Activated naive CD4-positive, alpha-beta T cell treated with Interleukin-2 at 50 U/mL for 16 hours (primary cell): ENCODE data around the gene GPR132.

Experiments used
- DNase-seq: peaks from one replicate; pipeline ENCODE4 v3.0.0-alpha.2; 2020

Gene GPR132

DNA sequence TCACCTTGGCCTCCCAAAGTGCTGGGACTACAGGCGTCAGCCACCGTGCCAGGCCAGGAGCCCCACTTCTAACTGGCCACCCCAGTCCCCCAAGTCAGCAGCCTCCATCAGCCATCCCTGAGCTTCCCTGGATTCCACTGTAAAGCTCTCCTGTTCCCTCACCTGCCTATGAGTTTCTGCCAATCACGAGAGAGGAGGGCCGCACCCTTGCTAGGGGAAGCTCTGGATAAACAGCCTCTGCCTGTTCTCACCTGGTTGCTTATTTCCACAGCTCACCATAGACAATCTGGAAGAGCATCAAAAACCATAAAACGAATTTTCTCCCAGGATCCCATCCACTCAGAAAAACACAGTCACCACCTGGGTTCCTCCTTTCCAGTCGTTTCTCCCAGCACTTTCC, 49.3 kb downstream of the GPR132 start:
- no peak for DNase-seq

DNA sequence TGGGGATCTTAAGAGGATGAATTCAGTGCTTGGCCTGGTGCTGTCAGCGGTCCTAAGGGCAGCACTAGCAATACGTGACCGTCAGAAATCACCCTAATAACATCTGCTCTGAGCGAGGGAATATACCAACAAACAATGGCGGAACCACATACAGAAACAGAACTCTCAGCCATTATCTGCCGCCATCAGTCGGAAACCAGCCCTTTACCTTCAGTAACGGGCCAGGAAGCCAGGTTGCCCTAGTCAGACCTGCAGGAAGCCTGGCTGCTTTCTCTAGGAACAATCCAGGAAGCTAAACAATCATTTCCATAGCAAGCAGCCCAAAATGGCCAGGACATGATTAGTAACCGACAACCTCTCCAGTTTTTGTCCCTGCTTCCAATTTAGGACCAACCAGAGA, 50.0 kb downstream of the GPR132 start:
- DNase-seq: no peak

DNA sequence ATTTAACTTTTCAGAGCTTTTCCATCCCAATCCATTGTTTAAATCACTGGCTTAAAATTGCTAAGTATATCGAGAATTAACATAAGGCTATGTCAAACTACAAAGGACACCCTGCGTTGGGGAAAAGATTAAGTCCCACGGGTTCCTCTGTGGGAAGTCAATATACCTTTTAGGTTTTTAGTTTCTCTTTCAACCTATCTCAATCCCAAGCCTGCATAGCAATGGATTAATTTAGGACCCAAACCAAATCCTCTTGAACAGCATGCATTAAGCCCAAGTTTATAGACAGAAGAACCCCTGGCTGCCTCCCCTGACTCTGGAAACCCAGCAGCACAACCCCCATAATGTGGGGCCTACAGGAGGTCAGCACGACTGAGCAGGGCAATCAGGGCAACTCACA, 50.6 kb downstream of the GPR132 start:
- no peak for DNase-seq

DNA sequence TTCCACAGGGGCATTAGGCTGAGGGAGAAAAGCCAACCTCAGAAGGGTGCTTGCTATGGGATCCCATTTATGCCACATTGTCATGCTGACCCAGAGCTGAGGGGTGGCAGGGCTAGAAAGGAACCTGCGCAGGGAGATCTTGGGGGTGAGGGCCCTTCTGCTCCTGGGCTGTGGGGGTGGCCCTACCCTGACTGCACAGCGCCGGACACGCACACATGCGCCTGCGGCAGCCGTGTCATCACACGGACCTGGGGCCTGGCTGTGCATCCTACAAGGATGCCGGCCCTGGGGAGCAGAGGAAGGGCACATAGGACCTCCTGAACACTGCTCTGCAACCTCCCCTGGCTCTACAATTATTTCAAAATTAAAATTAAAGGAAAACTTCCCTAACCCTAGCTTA, 51.2 kb downstream of the GPR132 start:
- no peak for DNase-seq

DNA sequence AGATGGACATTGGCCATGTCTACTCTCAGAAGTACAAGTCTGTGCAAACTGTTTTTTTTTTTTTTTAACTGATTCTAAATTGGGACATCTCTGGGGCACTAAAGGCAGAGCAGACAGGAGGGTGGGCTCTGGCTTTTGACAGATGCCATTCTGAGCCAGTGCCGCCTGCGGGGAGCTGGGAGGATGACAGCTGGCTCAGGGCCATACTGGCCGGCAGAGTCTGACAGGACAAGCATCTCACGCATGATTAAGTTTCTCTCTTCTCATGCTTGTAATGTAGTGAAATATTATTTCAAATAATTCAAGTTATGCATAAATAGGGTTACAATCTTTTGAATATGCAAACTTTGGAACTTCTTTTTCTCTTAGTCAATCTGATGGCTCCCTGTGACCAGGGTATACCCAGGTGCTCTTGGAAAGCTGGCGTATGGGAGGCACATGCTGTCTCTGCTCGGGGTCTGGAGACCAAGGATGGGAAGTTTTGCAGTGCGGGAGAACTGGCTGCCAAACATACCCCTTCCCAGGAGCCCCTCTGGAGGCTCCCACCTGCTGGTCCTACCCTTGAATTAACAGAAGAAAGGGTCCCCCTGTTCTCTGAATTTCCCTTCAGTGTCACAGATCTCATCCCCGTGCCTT, 52.0 kb downstream of the GPR132 start:
- DNase-seq: no peak

DNA sequence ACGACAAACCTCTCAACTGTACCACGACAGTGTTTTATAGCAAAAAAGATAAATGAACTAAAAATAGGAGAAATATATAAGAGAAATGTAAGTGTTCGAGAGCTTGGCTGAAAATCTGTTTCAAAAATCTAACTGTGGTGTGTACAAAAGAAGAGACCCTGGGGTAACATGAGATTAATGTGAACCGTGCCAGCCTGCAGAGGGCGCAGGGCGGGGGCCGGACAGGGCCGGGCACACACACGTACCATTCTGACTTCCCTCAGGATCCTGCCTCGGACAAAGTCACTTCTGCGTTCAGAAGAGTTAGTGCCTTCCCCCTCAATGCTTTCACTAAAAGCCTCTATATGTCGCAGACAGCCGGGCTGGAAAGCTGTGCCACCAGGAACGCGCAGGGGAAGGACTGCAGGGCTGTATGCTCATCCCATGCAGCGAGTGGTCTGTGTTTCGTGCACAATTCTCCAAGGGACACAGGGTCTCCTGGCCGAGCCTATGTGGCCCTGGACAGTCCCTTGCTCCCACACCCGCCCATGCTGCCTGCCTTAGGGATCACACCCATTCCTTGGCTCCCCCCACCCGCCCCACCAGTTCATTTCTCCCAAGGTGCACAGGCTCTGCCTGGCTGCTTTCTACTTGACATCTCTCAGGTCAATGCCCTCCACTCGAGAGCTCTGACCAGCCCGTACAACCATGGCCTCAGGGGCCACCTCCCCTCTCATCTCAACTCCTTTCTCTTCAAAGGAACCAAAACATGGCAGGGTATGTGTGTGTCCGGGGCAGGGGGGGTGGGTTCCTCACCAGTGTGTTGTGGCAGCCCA, 52.9 kb downstream of the GPR132 start:
- no peak for DNase-seq

DNA sequence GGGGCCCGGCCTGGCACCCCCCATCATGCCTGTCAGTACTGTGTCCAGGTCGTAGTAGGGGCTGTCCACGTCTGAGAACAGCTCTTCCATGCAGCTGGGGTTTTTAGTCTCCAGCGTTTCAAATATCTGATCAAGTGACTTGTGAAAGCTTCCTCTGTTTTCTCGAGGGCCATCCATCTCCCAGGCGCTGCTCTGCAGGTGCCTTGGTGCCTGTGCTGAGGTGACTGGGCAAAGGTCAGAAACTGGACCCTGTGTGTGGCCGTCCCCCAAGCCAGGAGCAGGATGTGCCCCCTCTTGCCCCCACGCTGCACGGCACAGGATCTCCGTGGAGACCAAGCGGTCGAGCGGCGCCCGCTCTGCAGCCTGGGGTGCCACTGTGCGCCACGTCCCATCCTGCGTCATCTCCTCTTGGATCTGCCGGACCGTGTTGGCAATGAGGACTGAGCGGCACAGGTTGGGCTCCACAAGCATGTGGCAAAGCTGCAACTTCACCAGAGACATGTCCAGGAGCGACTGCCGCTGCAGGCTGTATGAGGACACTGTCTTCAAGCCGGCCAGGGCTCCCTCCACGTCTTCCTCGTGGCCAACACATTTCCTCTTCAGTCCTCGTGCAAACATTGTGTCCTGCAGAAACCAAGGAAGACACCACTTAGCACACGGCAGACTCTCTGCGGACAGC, 53.8 kb downstream of the GPR132 start:
- DNase-seq: no peak

DNA sequence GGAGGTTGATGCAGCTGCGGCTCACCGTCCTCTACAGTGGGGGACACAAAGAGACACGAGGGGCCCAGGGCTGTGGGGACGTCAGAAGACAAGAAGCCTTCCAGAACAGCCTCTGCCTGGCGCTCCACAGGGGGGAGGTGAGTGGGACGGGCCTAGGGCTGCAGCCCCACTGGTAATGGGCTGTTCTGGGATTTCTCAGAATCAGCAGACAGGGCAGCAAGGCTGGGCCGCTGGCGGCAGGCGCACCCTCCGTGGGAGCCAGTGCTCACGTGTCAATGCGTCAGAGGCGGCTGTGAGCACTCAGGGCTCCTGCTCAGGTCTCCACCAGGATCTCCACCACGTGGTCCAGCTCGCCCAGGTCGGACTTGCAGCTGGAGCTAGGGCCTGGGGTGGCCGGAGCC, 54.3 kb downstream of the GPR132 start:
- DNase-seq: no peak

DNA sequence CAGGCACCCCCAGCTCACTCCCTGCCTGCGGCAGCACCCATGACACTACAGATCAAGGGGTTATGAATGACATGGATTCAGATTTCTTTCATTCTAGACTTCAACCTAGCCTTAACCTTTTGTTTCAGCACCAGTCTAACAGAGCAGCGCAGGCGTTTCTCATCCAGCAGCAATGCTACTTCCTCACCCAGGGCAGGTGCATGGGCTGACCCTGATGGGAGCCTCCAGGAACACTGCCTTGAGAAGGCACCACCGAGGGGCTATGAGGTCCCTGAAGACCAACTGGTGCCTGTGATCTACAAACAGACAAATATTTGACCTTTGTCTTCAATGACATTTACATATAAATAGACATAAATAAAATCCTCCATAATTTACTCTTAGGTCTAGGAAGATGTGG, 55.1 kb downstream of the GPR132 start:
- DNase-seq: no peak

DNA sequence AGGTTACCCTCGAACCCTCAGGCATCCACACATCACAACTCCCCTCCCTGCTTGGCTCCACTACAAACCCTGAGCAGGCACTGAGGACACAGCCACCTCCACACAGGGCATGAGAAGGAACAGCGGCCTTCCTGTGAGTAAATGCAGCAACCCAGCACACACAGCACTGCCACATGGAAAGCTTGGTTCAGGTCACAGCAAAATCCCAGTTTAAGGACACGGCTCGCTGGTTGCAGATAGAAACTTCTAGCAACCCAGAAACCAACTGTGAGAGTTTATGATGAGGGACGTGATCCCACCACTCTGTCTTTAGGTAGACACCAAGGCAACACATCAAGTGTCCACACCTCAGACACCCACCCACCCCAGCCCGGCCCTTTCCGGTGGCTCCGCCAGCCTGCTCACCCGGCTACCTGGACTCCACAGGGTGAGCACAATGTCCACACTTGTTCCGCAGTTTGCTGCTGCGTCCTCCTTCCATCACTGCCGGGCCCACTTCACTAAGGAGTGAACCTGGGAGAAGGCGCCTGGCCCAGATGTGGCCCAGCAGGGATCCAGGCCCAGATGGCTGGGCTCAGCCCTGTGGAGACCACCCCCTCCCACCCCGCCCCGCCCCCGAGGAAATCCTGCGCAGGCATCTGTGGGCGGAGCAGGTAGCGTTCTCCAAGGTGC, 57.5 kb downstream of the GPR132 start:
- DNase-seq: no peak

DNA sequence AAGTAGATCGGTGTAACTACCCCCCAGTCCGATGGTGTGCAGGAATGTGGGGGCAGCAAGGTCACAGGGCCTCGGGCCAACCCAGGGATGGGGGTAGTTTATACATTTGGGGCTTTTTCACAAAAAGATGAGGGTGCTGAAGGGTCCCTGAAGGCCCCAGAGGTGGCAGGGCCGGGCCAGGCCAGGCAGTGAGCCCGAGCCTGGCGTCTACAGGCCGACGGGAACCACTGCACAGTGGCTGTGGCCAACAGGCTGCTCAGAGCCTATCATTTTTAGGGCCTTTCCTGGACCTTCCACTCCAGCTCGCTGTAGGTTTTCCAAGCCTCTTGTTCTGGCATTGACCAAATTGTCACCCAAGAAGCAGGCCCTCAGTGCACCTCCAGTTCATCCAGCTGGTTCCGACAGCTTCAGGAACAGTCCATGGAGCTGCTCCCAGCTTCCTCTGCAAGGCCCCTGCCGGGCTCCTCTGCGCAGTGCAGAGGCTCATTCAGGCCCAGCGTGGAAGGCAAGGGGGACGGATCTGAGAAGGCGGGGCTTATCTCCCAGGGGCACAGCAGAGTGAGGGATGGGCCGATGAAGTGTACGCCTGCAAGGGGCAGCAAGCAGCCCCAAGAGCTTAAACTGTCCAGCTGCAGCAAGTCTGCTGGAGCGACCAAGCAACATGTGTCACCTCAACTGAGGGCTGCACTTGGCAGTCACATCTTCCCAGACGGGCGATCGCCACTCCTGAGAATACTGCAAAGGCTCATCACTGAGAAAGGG, 58.2 kb downstream of the GPR132 start:
- no peak for DNase-seq

DNA sequence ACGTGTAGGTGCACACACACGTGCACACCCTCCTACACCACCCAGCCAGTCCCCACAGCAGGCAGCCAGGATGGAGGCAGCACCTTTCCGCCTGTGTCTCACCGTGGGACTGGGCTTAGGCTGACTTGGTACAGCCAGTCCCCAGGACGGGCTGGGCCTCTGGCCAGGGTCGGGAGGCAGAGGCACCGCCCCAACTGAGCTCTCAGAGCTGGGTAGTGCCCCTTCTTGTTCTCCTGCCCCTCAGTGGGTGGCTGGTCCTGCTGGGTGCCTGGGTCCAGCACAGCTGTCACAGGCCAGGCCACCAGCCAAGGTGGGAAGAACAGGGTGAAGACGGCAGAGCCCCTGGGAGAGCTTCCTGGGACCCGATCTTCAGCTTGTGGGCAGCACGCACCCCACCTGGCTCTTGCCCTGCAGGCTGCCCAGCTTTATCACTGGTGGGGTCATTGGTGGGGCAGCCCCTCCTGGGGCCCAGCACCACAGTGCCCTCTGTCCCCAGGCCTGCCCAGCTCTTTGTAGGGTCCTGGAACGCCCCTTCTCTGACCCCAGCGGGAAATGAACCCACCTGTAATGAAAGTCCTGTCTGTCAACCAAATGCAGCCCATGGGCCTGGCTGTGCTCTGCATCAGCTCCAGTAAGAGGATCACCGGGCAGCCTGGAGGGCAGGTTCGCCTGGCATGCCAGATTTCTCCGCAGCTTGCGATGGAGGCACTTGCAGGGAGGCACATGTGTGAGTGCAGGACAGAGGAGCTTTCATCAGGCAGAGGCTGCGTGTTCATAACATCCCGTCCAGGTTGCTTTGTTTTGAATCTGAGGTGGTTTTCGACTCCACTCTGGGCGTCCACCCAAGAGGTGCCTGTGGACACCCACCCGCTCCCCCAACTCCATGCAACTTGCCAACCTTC, 59.0 kb downstream of the GPR132 start:
- DNase-seq: no peak

DNA sequence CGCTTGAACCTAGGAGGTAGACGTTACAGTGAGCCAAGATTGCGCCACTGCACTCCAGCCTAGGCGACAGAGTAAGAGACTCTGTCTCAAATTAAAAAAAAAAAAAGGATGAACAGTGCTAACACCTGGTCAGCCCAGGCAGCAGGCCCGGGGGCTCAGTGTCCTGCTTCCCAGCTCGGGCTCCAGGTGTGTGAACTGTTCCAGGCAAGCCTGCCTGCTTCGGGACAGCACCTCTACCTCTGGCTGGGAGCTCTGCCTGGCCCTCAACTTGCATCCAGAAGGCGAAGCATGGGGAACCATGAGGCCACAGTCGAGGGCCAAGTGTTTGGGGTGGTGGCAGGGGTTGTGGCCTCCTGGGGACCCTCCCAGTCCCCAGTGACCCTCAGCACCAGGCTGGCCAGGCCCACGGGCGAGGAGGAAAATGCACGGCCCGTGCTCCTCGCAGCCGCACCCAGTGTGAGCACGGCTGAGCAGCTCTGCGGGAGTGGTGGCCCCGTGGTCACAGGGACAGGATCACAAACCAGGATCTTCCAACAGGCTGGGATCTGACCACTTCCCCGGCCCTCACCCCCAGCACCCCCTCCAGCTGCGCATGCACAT, 59.8 kb downstream of the GPR132 start:
- no peak for DNase-seq
